WI38 (cell line): Measurements from ENCODE around the gene SPAG8.

Source experiments
- H3K4me3 ChIP-seq: 2 replicates; pipeline ENCODE4 v1.5.1; 2011; ENCODE audit warnings: low read depth, mild to moderate bottlenecking, control low read depth, low read length
- CTCF ChIP-seq: IDR thresholded peaks from 2 replicates; pipeline ENCODE4 v1.5.1; 2012; ENCODE audit warnings: low read depth, mild to moderate bottlenecking, control low read depth, low read length

SPAG8 gene

GRCh38 chr9:35842795-35843194 lies 30.7 kb upstream of the SPAG8 start:
- no peak overlapping the region for H3K4me3 ChIP-seq
- TF ChIP-seq CTCF = no peak

GRCh38 chr9:35842020-35842745 lies 30.1 kb upstream of the SPAG8 start:
- no peak for TF ChIP-seq CTCF
- no peak overlapping the region for H3K4me3 ChIP-seq

- no peak overlapping the region for H3K4me3 ChIP-seq
- TF ChIP-seq CTCF = no peak
Measured at GRCh38 chr9:35841645-35841900, 29.5 kb upstream of the SPAG8 start.

GRCh38 chr9:35840881-35841644 lies 29.0 kb upstream of the SPAG8 start:
- no peak for TF ChIP-seq CTCF

DNA sequence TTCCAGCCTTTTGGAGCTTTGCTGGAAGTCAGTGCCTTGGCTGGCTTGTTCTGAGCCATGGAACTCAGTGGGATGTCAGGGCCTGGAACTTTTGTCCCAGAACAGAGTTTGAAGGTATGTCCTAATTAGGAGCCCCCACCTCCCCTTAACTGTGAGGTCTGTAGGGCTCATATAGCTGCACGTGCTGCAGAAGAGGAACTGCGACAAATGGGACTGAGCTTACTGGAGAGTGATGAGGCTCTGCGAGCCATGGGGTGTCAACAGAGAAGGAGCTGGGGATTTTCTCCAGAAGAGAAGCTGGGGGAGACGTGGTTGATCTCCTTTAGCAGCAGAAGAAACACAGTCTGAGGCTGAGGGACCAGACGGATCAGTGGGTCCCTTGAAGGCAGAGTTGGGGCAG lies 27.9 kb upstream of the SPAG8 start:
- no peak overlapping the region for H3K4me3 ChIP-seq
- no peak for TF ChIP-seq CTCF

More at GRCh38 chr9:35840881-35841644, 29.0 kb upstream of the SPAG8 start:
- no peak overlapping the region for H3K4me3 ChIP-seq

- no peak overlapping the region for H3K4me3 ChIP-seq
Measured at GRCh38 chr9:35836595-35836994, 24.5 kb upstream of the SPAG8 start.

More at GRCh38 chr9:35836595-35836994, 24.5 kb upstream of the SPAG8 start:
- no peak for TF ChIP-seq CTCF
